Measurements from ENCODE around the gene FIGNL2.

FIGNL2 gene

DNA sequence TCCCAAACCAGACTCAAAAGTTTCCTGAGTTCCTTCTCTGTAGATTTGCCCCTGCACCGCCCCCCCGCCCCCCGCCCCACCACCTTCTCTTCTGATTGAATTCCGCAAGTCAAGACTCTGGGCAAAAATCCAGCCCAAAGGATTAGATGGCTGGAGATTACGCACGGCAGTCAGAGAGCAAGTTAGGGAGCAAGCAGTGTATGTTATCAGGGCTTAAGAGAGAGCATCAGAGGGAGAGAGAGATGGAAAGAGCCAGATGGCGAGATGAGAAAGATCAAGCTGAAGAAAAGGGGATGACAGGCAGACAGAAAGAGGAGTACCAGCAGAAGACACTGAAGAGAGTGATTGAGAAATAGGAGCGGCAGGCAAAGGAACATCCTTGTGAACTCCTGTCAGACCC is 25.5 kb upstream of the FIGNL2 start:
- DNase-seq (ENCODE audit: low read depth in 2 of 2), result no peak

GRCh38 chr12:51873251-51873994 is 24.9 kb upstream of the FIGNL2 start:
- DNase-seq (ENCODE audit: low read depth in 2 of 2), result no peak

GRCh38 chr12:51872689-51872981 is 24.1 kb upstream of the FIGNL2 start:
- no peak for DNase-seq (ENCODE audit: low read depth in 2 of 2)

DNA sequence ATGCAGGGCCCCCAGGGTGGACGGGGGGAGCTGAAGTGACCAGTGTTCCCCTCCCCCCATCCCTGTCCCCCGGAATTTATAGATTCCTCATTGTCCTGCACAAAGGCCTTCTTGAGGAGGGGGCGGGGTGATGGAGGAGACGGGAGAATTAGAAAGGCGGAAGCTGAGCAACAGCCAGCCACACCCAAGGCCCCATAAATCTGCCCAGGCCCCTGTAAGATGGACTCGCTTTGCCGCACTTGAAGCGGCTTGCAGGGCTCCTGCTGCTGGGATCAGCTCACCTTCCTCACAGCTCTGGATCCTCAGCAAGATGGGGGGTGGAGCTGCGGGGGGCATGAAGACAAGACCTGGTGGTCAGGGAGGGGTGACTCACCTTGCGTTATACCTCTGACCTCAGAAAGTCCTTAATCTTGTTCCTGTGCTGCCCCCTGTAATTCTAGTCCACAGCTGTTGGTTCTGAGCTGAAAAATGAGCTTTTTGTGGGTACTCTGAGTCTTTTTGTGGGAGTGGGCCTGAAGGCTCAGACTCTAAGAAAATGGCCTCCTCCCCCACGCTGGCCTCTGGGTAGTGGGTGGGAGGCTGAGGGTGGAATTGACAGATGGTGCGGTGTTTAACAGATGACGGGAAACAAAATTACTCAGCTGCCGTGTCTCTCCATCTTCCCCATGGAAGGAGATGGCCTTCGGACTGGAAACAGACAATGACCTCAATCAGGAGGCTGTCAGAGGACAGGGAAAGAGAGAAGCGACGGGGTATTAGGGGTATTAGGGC is 23.6 kb upstream of the FIGNL2 start:
- DNase-seq (ENCODE audit: low read depth in 2 of 2), result no peak

GRCh38 chr12:51871126-51871525 is 22.6 kb upstream of the FIGNL2 start:
- DNase-seq (ENCODE audit: low read depth in 2 of 2), result no peak

DNA sequence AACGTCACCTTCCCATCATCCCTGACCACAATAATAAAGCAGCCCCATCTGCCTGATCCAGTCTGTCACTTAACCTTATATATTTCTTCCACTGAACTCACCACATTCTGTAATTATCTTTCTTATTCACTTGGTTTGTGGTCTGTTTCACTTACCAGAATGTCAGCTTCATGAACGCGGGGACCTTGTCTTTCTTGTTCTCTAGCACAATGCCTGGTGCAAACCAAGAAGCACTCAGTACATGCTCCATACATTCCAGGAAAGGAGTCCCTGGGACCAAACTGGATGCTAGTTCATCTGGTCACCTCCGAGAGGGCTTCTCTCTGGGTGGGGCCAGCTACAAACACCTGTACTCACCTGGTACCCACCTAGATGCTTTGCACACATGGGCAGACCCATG is 22.0 kb upstream of the FIGNL2 start:
- no peak for DNase-seq (ENCODE audit: low read depth in 2 of 2)

DNA sequence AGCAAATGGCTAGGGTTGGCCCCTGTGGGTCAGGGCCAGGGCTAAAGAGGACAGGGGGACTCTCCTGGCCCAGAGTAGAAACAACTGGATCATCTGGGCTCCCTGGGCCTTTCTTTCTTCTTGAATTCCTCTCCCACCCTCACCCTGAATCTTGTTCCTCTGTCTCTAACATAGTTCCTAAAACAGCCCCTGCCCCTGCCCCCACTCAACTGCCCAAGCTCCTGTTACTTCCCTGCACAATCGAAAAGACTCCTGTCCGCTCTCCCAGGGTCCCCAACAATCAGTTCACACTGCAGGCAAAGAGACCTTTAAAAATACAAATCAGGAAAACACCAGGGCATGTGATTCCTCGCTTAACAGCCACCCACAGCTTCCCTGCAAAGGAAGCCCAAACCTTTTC is 21.4 kb upstream of the FIGNL2 start:
- DNase-seq (ENCODE audit: low read depth in 2 of 2), result no peak

DNA sequence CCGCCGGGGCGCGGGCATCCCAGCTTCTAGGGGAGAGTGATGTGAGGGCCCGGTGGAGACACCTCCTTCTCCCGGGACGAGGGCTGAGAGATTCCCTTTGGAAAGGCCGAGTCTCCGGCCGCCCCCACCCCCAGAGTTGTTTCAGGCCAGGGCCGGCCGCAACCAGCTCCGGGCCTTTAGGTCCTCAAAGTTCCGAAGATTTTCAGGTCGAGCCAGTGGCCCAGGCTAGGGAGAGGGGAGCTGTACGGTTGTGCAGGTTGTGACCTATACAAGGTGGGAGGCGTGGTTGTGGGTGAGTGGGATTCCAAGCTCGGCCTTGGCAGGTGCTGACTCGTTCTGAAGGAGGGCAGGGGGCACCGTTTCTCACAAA is 21.0 kb upstream of the FIGNL2 start:
- no peak for DNase-seq (ENCODE audit: low read depth in 2 of 2)

DNA sequence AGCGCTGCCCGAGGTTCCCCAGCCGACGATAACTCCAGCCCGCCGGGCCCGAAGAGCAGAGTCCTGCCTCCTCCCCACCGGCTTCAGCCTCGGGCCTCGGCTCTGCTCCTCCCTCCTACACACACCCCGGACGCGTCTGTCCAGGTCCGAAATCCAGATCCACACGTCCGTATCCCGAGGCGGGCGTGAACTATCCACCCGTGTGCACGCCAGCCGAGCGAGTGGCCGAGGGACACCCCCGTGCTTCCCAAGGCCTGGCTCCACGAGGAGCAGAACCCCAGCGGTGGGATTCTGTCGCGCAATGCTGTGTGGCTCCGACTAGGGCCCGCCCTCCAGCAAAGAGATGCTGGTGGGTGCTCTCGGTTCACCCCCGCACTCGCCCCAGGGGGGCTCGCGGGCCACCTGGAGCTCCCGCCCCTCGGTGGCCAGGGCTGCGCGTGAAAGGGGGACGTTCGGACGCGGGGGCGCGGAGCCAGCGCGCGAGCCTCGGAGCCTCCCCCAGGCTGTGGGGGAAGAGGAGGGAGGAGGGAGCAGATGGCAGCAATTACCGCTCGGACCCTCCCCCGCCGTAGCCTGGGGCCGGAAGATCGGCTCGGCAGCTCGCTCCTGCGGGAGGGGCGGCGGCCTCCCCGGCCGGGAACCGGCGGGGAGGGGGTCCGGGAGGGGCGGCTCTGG is 20.4 kb upstream of the FIGNL2 start:
- no peak for DNase-seq (ENCODE audit: low read depth in 2 of 2)

- DNase-seq (ENCODE audit: low read depth in 2 of 2), result no peak
Measured at GRCh38 chr12:51867796-51868428, 19.4 kb upstream of the FIGNL2 start.

GRCh38 chr12:51867371-51867770 is 18.9 kb upstream of the FIGNL2 start:
- no peak for DNase-seq (ENCODE audit: low read depth in 2 of 2)

GRCh38 chr12:51866762-51867161 is 18.2 kb upstream of the FIGNL2 start:
- no peak for DNase-seq (ENCODE audit: low read depth in 2 of 2)

GRCh38 chr12:51866324-51866723 is 17.8 kb upstream of the FIGNL2 start:
- DNase-seq (ENCODE audit: low read depth in 2 of 2), result no peak

- no peak for DNase-seq (ENCODE audit: low read depth in 2 of 2)
Measured at GRCh38 chr12:51865757-51866270, 17.3 kb upstream of the FIGNL2 start.

- DNase-seq (ENCODE audit: low read depth in 2 of 2), result no peak
Measured at GRCh38 chr12:51864833-51865670, 16.5 kb upstream of the FIGNL2 start.

GRCh38 chr12:51863933-51864832 is 15.7 kb upstream of the FIGNL2 start:
- DNase-seq (ENCODE audit: low read depth in 2 of 2), result no peak

DNA sequence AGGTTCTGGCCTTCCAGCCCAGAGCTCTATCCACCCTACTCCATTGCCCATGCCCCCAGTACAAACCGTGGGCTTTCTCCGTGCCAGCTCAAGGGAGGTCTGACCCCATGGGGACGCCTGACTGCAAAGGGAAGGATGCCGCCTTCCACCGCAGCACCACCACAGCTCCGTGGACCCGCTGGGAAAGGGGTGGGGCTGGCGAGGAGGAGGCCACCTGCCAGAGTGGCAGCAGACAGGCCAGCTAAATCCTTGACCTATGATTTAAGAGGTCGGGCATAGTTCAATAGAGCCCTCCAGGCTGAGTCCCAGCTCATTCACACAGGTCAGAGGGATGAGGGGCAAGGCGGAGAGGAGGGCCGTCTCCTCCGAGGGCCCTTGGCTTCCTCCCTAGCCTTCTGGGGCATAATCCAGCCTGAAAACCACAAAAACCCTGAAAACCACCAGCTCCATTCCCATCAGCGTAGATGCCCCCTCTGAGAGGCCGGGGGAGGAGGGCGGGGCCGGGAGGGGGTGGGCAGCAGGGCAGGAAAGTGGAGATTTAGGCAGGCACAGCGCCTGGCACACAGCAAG is 14.9 kb upstream of the FIGNL2 start:
- DNase-seq (ENCODE audit: low read depth in 2 of 2), result no peak

DNA sequence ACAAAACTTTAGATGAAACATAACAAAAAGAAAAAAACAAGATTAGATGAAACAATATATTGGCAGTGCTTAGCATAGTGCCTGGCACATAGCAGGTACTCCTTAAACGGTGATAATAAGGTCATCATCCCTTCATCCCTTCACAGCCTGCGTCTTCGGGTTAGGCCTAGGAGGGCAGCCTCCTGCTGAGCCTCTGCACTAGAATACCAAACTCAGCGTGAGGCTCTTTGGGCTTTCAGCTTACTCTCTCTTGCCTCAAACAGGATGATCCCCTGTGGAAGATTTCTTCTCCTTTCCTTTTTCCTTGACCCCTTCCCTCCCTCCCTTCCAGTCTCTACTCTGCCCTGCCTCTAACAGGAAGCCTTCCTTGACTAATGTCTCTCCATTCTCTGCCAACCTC is 14.4 kb upstream of the FIGNL2 start:
- no peak for DNase-seq (ENCODE audit: low read depth in 2 of 2)

GRCh38 chr12:51860986-51861385 is 12.5 kb upstream of the FIGNL2 start:
- DNase-seq (ENCODE audit: low read depth in 2 of 2), result no peak
